HG02943 (cell line): ENCODE data around the gene DGCR8.

Source experiments
- ATAC-seq: cut with Tn5 transposase; IDR thresholded peaks from one replicate; pipeline ENCODE4 v1.9.1; 2021; ENCODE audit warnings: mild to moderate bottlenecking, low read depth, moderate library complexity; ENCODE audit not compliant: unreplicated experiment

Gene DGCR8

GRCh38 chr22:20089226-20089976 lies 9.4 kb downstream of the DGCR8 start:
- ATAC-seq: no peak

- no peak for ATAC-seq
Measured at GRCh38 chr22:20089977-20090729, 10.1 kb downstream of the DGCR8 start.

- ATAC-seq: no peak
Measured at GRCh38 chr22:20090730-20091240, 10.7 kb downstream of the DGCR8 start.

- no peak for ATAC-seq
Measured at GRCh38 chr22:20091690-20092476, 11.8 kb downstream of the DGCR8 start.

GRCh38 chr22:20092477-20092854 lies 12.4 kb downstream of the DGCR8 start:
- no peak for ATAC-seq

GRCh38 chr22:20093418-20094196 lies 13.6 kb downstream of the DGCR8 start:
- no peak for ATAC-seq

GRCh38 chr22:20094197-20094807 lies 14.3 kb downstream of the DGCR8 start:
- ATAC-seq: no peak

- no peak for ATAC-seq
Measured at GRCh38 chr22:20095521-20095920, 15.5 kb downstream of the DGCR8 start.

- ATAC-seq: no peak
Measured at GRCh38 chr22:20096574-20097420, 16.8 kb downstream of the DGCR8 start.

- ATAC-seq: no peak
Measured at GRCh38 chr22:20099099-20099711, 19.2 kb downstream of the DGCR8 start.

GRCh38 chr22:20101638-20102037 lies 21.6 kb downstream of the DGCR8 start:
- no peak for ATAC-seq

- no peak for ATAC-seq
Measured at GRCh38 chr22:20102203-20102780, 22.3 kb downstream of the DGCR8 start.

GRCh38 chr22:20105456-20106204 lies 25.6 kb downstream of the DGCR8 start:
- ATAC-seq: no peak

GRCh38 chr22:20106205-20106848 lies 26.3 kb downstream of the DGCR8 start:
- ATAC-seq: no peak

GRCh38 chr22:20106849-20107237 lies 26.8 kb downstream of the DGCR8 start:
- ATAC-seq: no peak

- ATAC-seq: no peak
Measured at GRCh38 chr22:20107471-20107901, 27.4 kb downstream of the DGCR8 start.
